Upper lobe of left lung (tissue), 6 donors: ENCODE measurements around the gene XPO6. TPM values are rescaled to one million over a fixed set of nuclear protein-coding genes. Genes with fewer than 3 reads are reported as not detected.

Experiments used
- ATAC-seq, 2 donors: fragments of 200-7000 bp; cut with Tn5 transposase; one replicate each; pipeline ENCODE4 v1.9.1; 2022; ENCODE audit warnings: mild to moderate bottlenecking in 2 of 2, moderate library complexity in 2 of 2; ENCODE audit not compliant: low FRiP score in 2 of 2
- DNase-seq, 2 donors: peaks; one replicate each; pipeline ENCODE4 v3.0.0-alpha.2; 2019 to 2020
- H3K27ac ChIP-seq, 4 donors: fragments of 200-600 bp; sonication (generic); one replicate each; pipeline ENCODE4 v1.5.1; 2016 to 2019
- H3K27me3 ChIP-seq, 4 donors: fragments of 200-600 bp; sonication (generic); one replicate each; pipeline ENCODE4 v1.5.1; 2017 to 2019
- H3K36me3 ChIP-seq, 4 donors: fragments of 200-600 bp; sonication (generic); one replicate each; pipeline ENCODE4 v1.5.1; 2016 to 2019
- H3K4me1 ChIP-seq, 4 donors: fragments of 200-600 bp; sonication (generic); one replicate each; pipeline ENCODE4 v1.5.1; 2018 to 2019
- H3K4me3 ChIP-seq, 4 donors: fragments of 200-600 bp; sonication (generic); one replicate each; pipeline ENCODE4 v1.5.1; 2017 to 2019; ENCODE audit warnings: mild to moderate bottlenecking in 2 of 4, moderate library complexity in 1 of 4
- H3K9me3 ChIP-seq, 4 donors: fragments of 200-600 bp; sonication (generic); one replicate each; pipeline ENCODE4 v1.5.1; 2018 to 2019
- EP300 ChIP-seq, 4 donors: sonication (generic); formaldehyde crosslinking; IDR thresholded peaks; one replicate each; pipeline ENCODE4 v1.5.1; 2017; ENCODE audit warnings: antibody characterized with exemption in 4 of 4, control low read depth in 2 of 4
- POLR2A ChIP-seq, 4 donors: fragments of 450-650 bp; IDR thresholded peaks; one replicate each; pipeline ENCODE4 v1.5.1; 2016 to 2017; ENCODE audit warnings: antibody characterized with exemption in 4 of 4, mild to moderate bottlenecking in 2 of 4
- POLR2AphosphoS5 ChIP-seq, 2 donors: sonication (generic); formaldehyde crosslinking; IDR thresholded peaks; one replicate each; pipeline ENCODE4 v1.5.1; 2017; ENCODE audit warnings: antibody characterized with exemption in 2 of 2
- WGBS, 2 donors: methylation state at CpG; one replicate each; pipeline ENCODE4 v1.1.5; 2017 to 2018; 5-methylcytosine and 5-hydroxymethylcytosine counted together
- total RNA-seq, 6 donors: library from RNA; depleted of rRNA in 4 of 6; stranded (reverse); fragments of >200 nt in 4 of 6; gene quantifications; one replicate each; pipeline versions ENCODE4 v1.1.0 to v1.2.1, GENCODE V29; 2016 to 2021
- TF ChIP-seq, protein P1 (sequence below), 6 experiments: fragments of 450-650 bp in 4 of 6; fragments of 200-600 bp in 2 of 6; sonication (generic) in 2 of 6; IDR thresholded peaks; one replicate each; pipeline ENCODE4 v1.5.1; 2016 to 2019; ENCODE audit warnings: antibody characterized with exemption in 6 of 6
- donor health status: DM: no; HTN: no; CAD: no; lungs with moderate emphysema.
- donor health status: DM: no; HTN: yes; CAD: no; lungs with severe emphysema.

Gene XPO6
- total RNA-seq, 6 donors from 2014 or later = 95.5 to 256 (median 129) TPM

DNA sequence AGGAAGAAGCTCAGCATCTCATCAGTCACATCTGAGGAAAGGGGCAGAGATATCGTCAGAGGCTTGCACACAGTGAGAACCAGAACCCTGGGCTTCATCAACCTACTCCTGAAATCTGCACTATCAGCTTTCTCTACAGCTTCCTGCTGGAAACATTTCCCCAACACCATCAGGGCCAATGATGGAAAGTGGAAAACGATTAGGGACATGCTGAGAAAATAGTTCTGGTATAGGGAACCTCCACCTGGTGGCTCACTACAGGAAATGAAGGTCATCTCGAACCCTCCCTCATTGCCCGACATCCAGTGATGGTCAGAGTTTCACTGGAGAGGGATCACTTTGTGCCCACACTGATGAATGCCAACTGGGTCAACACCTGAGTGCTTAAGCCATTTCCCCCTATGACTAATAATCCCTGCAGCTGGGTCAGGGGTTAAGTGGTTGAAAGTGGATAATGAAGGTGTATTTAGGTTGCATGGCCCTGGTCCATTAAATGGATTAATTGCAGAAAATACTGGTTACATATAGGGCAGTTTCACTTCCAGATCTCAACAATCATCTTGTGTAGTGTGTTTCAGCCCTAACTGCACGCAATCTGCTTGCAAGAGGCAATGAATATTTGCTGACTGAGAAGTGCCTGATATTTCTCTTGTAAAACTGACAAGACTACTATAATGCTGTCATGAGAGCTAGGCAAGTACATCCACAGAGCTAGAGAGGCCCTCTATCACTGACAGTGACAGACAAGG lies 105.1 kb downstream of the XPO6 start:
- TF ChIP-seq, protein P1, sequence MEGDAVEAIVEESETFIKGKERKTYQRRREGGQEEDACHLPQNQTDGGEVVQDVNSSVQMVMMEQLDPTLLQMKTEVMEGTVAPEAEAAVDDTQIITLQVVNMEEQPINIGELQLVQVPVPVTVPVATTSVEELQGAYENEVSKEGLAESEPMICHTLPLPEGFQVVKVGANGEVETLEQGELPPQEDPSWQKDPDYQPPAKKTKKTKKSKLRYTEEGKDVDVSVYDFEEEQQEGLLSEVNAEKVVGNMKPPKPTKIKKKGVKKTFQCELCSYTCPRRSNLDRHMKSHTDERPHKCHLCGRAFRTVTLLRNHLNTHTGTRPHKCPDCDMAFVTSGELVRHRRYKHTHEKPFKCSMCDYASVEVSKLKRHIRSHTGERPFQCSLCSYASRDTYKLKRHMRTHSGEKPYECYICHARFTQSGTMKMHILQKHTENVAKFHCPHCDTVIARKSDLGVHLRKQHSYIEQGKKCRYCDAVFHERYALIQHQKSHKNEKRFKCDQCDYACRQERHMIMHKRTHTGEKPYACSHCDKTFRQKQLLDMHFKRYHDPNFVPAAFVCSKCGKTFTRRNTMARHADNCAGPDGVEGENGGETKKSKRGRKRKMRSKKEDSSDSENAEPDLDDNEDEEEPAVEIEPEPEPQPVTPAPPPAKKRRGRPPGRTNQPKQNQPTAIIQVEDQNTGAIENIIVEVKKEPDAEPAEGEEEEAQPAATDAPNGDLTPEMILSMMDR (IDR thresholded peaks at IDR 0.05) = no peak
- TF ChIP-seq EP300 (IDR thresholded peaks at IDR 0.05) = no peak
- no peak for TF ChIP-seq POLR2A (IDR thresholded peaks at IDR 0.05)
- no peak for TF ChIP-seq POLR2AphosphoS5 (IDR thresholded peaks at IDR 0.05)
- no peak for DNase-seq

DNA sequence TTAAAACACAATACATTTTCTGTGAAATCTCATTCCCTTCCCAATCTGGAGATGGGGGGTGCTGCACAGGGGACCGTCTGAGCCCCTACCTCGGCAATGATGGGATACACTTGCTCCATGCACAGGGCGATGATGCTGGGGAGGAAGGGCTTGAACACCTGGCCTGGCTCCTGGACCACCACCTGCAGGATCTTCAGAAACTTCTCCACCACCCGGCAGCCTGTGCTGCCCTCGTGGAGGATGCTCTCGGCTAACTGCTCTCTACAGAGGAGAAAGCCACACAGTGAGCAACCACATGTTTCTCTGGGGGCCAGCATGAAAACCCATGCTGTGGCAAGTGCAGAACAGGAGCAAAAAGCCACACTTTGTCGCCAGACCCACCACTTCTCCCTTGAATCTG lies 105.8 kb downstream of the XPO6 start:
- no peak for DNase-seq
- Histone ChIP-seq H3K27me3 (no peaks in the 10 kb centered on the region), H3K36me3 (peaks cover 45 to 100% (median 85%) of the 10 kb centered on the region in 4 donors), H3K27ac (no peak overlapping the region), H3K4me1 (no peaks in the 10 kb centered on the region), H3K4me3 (no peak overlapping the region), H3K9me3 (no peaks in the 10 kb centered on the region)
- ATAC-seq = no peak
- WGBS, 2 donors = 86 to 98% methylated on average over 4 to 7 of the region's 7 CpGs
- TF ChIP-seq POLR2A (IDR thresholded peaks at IDR 0.05) (no peak), POLR2AphosphoS5 (IDR thresholded peaks at IDR 0.05) (no peak), EP300 (IDR thresholded peaks at IDR 0.05) (no peak)
- TF ChIP-seq, protein P1 (IDR thresholded peaks at IDR 0.05) = no peak

More for the DNA sequence above, 105.1 kb downstream of the XPO6 start:
- 81 to 88% methylated on average over 5 of the region's 5 CpGs for WGBS, 2 donors
- Histone ChIP-seq H3K9me3 (no peaks in the 10 kb centered on the region), H3K36me3 (peaks cover 38 to 100% (median 83%) of the 10 kb centered on the region in 4 donors), H3K4me3 (no peak overlapping the region), H3K27ac (no peak overlapping the region), H3K27me3 (no peaks in the 10 kb centered on the region), H3K4me1 (no peaks in the 10 kb centered on the region)
- ATAC-seq = no peak

DNA sequence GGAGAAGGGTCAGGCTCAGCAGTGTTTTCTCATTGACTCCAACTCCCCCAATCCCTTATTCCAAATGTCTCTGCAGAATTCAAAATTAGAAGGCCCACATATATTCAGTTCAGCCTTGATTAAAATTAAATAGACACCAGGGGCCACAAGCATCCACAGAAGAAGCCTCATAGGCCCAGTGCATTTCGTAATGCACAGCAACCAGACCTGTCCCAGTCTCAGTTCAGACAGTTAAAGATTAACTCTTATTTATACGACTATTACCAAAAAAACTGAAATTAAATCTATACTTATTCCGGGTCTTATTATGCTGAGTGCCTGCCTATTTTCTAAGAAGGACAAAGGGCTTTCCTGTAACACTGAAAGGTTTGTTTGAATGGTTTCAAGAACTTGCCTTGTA lies 106.5 kb downstream of the XPO6 start:
- DNase-seq (no peak), ATAC-seq (no peak)
- H3K36me3 ChIP-seq = peaks cover 52 to 100% (median 91%) of the 10 kb centered on the region in 4 donors
- H3K9me3 ChIP-seq = no peaks in the 10 kb centered on the region
- no peak overlapping the region for H3K4me3 ChIP-seq
- no peak overlapping the region for H3K27ac ChIP-seq
- H3K4me1 ChIP-seq = no peaks in the 10 kb centered on the region
- TF ChIP-seq EP300 (IDR thresholded peaks at IDR 0.05) (no peak), POLR2A (IDR thresholded peaks at IDR 0.05) (no peak), POLR2AphosphoS5 (IDR thresholded peaks at IDR 0.05) (no peak)
- TF ChIP-seq, protein P1 (IDR thresholded peaks at IDR 0.05) = no peak
- WGBS, 2 donors = 76 to 84% methylated on average over 3 of the region's 3 CpGs
- no peaks in the 10 kb centered on the region for H3K27me3 ChIP-seq

DNA sequence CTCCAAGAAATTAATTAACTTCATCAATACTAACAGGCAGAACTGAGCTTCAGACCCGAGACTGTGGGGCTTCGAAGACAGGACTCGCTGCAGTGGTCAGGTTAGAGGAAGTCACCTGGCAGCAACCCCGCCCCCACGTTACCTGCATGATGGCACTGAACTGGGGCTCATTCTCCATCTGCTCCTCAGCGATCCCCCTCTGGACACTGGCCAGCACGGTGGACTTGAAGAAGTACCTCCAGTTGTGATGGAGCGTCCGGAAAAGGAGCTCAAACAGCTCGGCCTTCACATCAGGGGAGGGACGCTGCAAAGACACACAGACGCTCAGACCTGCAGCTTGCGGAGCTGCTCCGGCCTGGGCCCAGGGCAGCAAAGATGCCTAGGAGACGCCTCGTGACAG lies 107.4 kb downstream of the XPO6 start:
- 93% methylated on average over 16 of the region's 16 CpGs; no CpG with 5 or more reads in 1 of the 2 donors for WGBS, 2 donors
- TF ChIP-seq POLR2AphosphoS5 (IDR thresholded peaks at IDR 0.05) = no peak
- no peak for TF ChIP-seq POLR2A (IDR thresholded peaks at IDR 0.05)
- TF ChIP-seq, protein P1 (IDR thresholded peaks at IDR 0.05) = no peak
- no peak for TF ChIP-seq EP300 (IDR thresholded peaks at IDR 0.05)
- ATAC-seq = no peak
- no peak for DNase-seq
- no peaks in the 10 kb centered on the region for H3K27me3 ChIP-seq
- H3K27ac ChIP-seq = no peak overlapping the region
- no peaks in the 10 kb centered on the region for H3K9me3 ChIP-seq
- no peaks in the 10 kb centered on the region for H3K4me1 ChIP-seq
- H3K4me3 ChIP-seq = no peak overlapping the region
- H3K36me3 ChIP-seq = peaks cover 55 to 100% (median 93%) of the 10 kb centered on the region in 4 donors
